Keratinocyte (primary cell): Measurements from ENCODE around the gene ATP1B2.

Experiments
- EZH2 ChIP-seq: IDR thresholded peaks from one replicate; pipeline ENCODE4 v1.6.1; 2012; ENCODE audit warnings: inconsistent platforms, mild to moderate bottlenecking, low read length, moderate library complexity
- TF ChIP-seq, protein P1 (sequence below), 3 experiments: IDR thresholded peaks in 1 of 3; conservative IDR thresholded peaks in 1 of 3; optimal IDR thresholded peaks in 1 of 3; 2 replicates in 2 of 3; 3 replicates in 1 of 3; pipeline versions ENCODE3 to v1.5.1; 2011; ENCODE audit warnings: low read length in 3 of 3, mild to moderate bottlenecking in 3 of 3, moderate library complexity in 2 of 3, control low read depth in 1 of 3, inconsistent platforms in 1 of 3; ENCODE audit not compliant: insufficient read depth in 2 of 3; ENCODE audit errors: extremely low read depth in 1 of 3

DNA sequence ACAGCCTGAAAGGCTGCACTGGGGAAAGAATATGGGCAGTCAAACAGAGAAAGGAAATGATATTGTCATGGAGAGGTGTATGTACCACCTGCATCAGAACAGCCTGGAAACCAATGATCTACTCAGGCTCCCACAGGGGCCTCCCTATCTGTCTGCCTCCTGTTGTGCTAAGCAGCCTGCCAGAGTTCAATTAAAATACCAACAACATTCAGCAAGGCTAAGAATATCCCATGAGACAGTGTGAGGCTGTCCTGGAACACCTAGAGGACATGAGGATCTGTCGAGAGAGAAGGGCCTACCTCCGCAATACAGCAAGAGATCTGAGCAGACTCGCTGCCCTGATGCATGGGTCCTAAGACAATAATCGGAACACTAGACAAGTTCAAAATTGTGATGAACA, 44.4 kb upstream of the ATP1B2 start:
- TF ChIP-seq, protein P1, sequence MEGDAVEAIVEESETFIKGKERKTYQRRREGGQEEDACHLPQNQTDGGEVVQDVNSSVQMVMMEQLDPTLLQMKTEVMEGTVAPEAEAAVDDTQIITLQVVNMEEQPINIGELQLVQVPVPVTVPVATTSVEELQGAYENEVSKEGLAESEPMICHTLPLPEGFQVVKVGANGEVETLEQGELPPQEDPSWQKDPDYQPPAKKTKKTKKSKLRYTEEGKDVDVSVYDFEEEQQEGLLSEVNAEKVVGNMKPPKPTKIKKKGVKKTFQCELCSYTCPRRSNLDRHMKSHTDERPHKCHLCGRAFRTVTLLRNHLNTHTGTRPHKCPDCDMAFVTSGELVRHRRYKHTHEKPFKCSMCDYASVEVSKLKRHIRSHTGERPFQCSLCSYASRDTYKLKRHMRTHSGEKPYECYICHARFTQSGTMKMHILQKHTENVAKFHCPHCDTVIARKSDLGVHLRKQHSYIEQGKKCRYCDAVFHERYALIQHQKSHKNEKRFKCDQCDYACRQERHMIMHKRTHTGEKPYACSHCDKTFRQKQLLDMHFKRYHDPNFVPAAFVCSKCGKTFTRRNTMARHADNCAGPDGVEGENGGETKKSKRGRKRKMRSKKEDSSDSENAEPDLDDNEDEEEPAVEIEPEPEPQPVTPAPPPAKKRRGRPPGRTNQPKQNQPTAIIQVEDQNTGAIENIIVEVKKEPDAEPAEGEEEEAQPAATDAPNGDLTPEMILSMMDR (optimal IDR thresholded peaks at IDR 0.05 in 1 of 3, IDR thresholded peaks at IDR 0.05 in 1 of 3, conservative IDR thresholded peaks at IDR 0.05 in 1 of 3; ENCODE audit: extremely low read depth in 1 of 3, insufficient read depth in 2 of 3, low read length in 3 of 3) = no peak
- TF ChIP-seq EZH2 = no peak
